ENCODE results near the gene LIFR.

Gene LIFR

GRCh38 chr5:38465061-38465460 lies 91.4 kb downstream of the LIFR start:
- no peak for DNase-seq

- DNase-seq = no peak
These were observed 92.6 kb downstream of the LIFR start for GRCh38 chr5:38463634-38464521.

GRCh38 chr5:38462976-38463633 lies 93.3 kb downstream of the LIFR start:
- DNase-seq = no peak

- DNase-seq = no peak
These were observed 98.3 kb downstream of the LIFR start for GRCh38 chr5:38458174-38458573.

GRCh38 chr5:38456657-38457399 lies 99.6 kb downstream of the LIFR start:
- DNase-seq = no peak

GRCh38 chr5:38455796-38456330 lies 100.6 kb downstream of the LIFR start:
- no peak for DNase-seq

- DNase-seq = no peak
These were observed 102.5 kb downstream of the LIFR start for GRCh38 chr5:38453921-38454320.

- DNase-seq = no peak
These were observed 102.9 kb downstream of the LIFR start for GRCh38 chr5:38453506-38453905.

- DNase-seq = no peak
These were observed 104.2 kb downstream of the LIFR start for GRCh38 chr5:38452201-38452600.

- DNase-seq = no peak
These were observed 105.2 kb downstream of the LIFR start for GRCh38 chr5:38451074-38451725.

GRCh38 chr5:38450627-38451026 lies 105.8 kb downstream of the LIFR start:
- no peak for DNase-seq

GRCh38 chr5:38448568-38449350 lies 107.7 kb downstream of the LIFR start:
- DNase-seq = no peak

- no peak for DNase-seq
These were observed 108.7 kb downstream of the LIFR start for GRCh38 chr5:38447786-38448185.

GRCh38 chr5:38447056-38447455 lies 109.4 kb downstream of the LIFR start:
- no peak for DNase-seq

GRCh38 chr5:38446029-38446522 lies 110.4 kb downstream of the LIFR start:
- DNase-seq = no peak

- peak; percentile 8 for DNase-seq
These were observed 110.9 kb downstream of the LIFR start for GRCh38 chr5:38445374-38446028.

GRCh38 chr5:38443390-38443789 lies 113.1 kb downstream of the LIFR start:
- DNase-seq = no peak

- no peak for DNase-seq
These were observed 114.2 kb downstream of the LIFR start for GRCh38 chr5:38442247-38442573.

- no peak for DNase-seq
These were observed 114.8 kb downstream of the LIFR start for GRCh38 chr5:38441453-38442246.

- DNase-seq = no peak
These were observed 117.7 kb downstream of the LIFR start for GRCh38 chr5:38438757-38439156.

Data from activated gamma-delta T cell (primary cell).